GM19395 (cell line): ENCODE results near the gene ARPC1B.
"Not testable (repeated sequence)": the region's sequence is repeated elsewhere in the genome, so short reads cannot be mapped to it uniquely, and the experiment has no call there.

Experiments
- ATAC-seq: cut with Tn5 transposase; IDR thresholded peaks from one replicate; pipeline ENCODE4 v1.9.1; 2021; ENCODE audit warnings: mild to moderate bottlenecking, moderate library complexity; ENCODE audit not compliant: unreplicated experiment

ARPC1B gene

GRCh38 chr7:99387239-99387635 lies 12.7 kb downstream of the ARPC1B start:
- not testable (repeated sequence) for ATAC-seq

GRCh38 chr7:99387912-99388311 lies 13.4 kb downstream of the ARPC1B start:
- ATAC-seq, result no peak

- no peak for ATAC-seq
Measured at GRCh38 chr7:99389772-99390171, 15.2 kb downstream of the ARPC1B start.

- no peak for ATAC-seq
Measured at GRCh38 chr7:99390941-99391602, 16.5 kb downstream of the ARPC1B start.

GRCh38 chr7:99392046-99392445 lies 17.5 kb downstream of the ARPC1B start:
- no peak for ATAC-seq

GRCh38 chr7:99392659-99393354 lies 18.3 kb downstream of the ARPC1B start:
- peak; percentile 71 for ATAC-seq

GRCh38 chr7:99393355-99394187 lies 19.0 kb downstream of the ARPC1B start:
- ATAC-seq, result no peak

- no peak for ATAC-seq
Measured at GRCh38 chr7:99394188-99394502, 19.6 kb downstream of the ARPC1B start.

- no peak for ATAC-seq
Measured at GRCh38 chr7:99395616-99396327, 21.2 kb downstream of the ARPC1B start.

GRCh38 chr7:99396418-99397296 lies 22.1 kb downstream of the ARPC1B start:
- ATAC-seq, result no peak

GRCh38 chr7:99397297-99397983 lies 22.9 kb downstream of the ARPC1B start:
- no peak for ATAC-seq

GRCh38 chr7:99398891-99399445 lies 24.4 kb downstream of the ARPC1B start:
- no peak for ATAC-seq

GRCh38 chr7:99399597-99399996 lies 25.1 kb downstream of the ARPC1B start:
- no peak for ATAC-seq

- no peak for ATAC-seq
Measured at GRCh38 chr7:99402854-99403253, 28.3 kb downstream of the ARPC1B start.

GRCh38 chr7:99403764-99404163 lies 29.2 kb downstream of the ARPC1B start:
- ATAC-seq, result no peak

- no peak for ATAC-seq
Measured at GRCh38 chr7:99404235-99404976, 29.9 kb downstream of the ARPC1B start.

GRCh38 chr7:99404977-99405320 lies 30.4 kb downstream of the ARPC1B start:
- ATAC-seq, result no peak

- ATAC-seq, result no peak
Measured at GRCh38 chr7:99406557-99406956, 32.0 kb downstream of the ARPC1B start.

GRCh38 chr7:99407872-99408378 lies 33.4 kb downstream of the ARPC1B start:
- peak; percentile 1 for ATAC-seq
